ENCODE data around the gene RUFY2.

RUFY2 gene

GRCh38 chr10:68364101-68364886, 42.8 kb downstream of the RUFY2 start:
- no peak for DNase-seq

DNA sequence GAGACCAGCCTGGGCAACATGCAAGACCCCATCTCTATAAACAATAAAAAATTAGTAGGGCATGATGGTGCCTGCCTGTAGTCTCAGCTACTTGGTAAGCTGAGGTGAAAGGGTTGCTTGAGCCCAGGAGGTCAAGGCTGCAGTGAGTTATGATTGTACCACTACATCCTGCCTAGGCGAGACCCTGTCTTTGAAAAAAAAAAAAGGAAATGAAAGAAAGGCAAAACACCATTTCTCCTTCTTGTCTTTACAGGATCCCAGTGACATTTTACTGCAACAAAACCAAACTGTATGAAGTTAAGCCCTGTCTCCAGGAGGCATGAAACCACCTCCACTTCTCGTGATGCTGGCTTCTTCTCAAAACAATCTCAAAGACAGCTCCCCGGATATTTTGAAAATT, 44.5 kb downstream of the RUFY2 start:
- DNase-seq = no peak

- DNase-seq = no peak
Observed at GRCh38 chr10:68359189-68359588, 47.9 kb downstream of the RUFY2 start.

- no peak for DNase-seq
Observed at GRCh38 chr10:68353537-68353936, 53.5 kb downstream of the RUFY2 start.

DNA sequence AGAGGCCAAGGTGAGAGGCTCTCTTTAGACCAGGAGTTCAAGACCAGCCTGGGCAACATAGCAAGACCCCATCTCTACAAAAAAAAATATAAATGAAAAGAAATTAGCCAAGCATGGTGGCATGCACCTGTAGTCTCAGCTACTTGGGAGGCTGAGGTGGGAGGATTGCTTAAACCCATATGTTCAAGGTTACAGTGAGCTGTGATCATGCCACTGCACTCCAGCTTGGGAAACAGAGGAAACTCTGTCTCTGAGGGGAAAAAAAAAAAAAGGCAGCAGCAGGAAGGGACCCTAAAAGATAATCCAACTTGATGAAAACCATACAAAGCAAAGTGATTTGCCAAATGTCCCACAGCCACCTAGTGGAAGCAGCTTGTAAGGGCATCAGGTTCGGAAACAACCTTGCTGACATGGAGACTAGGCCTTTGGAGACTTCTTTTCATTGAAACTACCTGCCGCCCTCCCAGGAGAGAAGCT, 58.8 kb downstream of the RUFY2 start:
- peak; percentile 61 for DNase-seq

- no peak for DNase-seq
Observed at GRCh38 chr10:68346774-68347173, 60.3 kb downstream of the RUFY2 start.

DNA sequence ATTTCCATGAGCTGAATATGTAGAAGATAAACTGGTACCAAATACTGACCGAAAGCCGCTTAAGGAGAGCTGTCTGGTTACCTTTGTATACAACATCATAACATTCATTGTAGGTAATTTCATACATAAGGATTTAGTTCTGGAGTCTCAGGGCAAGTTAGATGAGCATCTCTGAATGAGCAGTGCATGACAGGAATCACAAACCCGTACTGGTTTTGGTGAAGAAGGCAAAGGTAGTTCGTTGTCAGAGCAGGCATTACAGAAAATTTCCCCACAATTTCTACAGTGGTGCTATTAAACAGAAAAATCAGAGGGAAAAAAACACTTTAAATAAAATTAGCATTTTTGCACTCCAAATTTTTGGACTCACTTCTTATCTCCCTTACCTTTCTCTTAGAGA, 61.5 kb downstream of the RUFY2 start:
- no peak for DNase-seq

- no peak for DNase-seq
Observed at GRCh38 chr10:68342909-68343516, 64.1 kb downstream of the RUFY2 start.

DNA sequence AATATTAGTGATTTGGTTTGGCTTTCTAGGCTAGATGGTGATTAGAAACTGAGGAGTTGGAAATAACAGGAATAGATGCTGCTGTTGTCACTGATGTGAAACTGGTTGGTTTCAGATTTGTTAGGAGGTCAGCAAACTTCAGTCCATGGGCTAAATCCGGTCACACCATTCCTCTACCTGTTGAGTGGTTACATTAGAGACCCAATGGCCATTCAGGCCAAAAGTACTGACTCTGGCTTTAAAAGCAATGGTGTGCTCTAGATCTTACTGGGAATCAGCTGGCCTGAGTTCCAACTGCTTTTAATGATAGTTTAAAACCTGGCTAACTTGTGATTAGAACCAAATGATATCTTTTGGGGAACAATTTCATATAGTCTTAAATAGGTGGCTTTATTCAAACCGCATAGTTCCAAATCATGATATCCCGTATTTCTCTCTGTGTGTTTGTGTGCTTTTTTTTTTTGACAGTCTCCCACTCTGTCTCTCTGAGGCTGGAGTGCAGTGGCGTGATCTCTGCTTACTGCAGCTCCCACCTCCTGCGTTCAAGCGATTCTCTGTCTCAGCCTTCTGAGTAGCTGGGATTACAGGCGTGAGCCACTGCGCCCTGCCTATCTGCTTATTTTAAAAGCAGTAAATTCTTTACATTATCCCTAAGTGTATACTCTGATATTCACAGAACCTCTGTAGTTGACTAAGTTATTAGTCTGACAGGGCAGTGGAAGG, 66.6 kb downstream of the RUFY2 start:
- no peak for DNase-seq

DNA sequence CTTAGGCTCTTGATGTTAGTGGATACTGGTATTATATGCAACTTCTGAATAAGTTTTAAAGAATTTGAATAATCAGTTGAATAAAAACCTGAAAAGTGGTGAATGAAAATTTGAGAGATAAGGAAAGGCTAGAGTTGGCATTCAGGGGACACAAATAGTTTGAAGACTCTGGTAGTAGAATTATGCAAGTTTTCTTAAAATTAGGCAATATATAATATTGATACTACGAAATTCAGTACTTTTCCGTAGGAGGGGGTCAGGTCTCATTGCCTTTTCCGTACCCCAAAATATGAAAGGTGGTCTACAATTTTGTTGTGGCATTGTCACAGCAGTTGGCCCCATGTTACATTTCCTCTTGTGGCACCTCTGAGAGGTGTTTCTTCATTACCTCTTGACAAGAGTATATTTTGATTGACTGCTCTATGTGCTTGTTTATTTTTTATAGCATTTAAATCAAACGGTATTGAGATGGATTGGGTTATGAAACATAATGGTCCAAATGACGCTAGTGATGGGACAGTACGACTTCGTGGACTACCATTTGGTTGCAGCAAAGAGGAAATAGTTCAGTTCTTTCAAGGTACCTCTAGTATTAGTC, 70.2 kb downstream of the RUFY2 start:
- DNase-seq = no peak

GRCh38 chr10:68334672-68335467, 72.2 kb downstream of the RUFY2 start:
- no peak for DNase-seq

DNA sequence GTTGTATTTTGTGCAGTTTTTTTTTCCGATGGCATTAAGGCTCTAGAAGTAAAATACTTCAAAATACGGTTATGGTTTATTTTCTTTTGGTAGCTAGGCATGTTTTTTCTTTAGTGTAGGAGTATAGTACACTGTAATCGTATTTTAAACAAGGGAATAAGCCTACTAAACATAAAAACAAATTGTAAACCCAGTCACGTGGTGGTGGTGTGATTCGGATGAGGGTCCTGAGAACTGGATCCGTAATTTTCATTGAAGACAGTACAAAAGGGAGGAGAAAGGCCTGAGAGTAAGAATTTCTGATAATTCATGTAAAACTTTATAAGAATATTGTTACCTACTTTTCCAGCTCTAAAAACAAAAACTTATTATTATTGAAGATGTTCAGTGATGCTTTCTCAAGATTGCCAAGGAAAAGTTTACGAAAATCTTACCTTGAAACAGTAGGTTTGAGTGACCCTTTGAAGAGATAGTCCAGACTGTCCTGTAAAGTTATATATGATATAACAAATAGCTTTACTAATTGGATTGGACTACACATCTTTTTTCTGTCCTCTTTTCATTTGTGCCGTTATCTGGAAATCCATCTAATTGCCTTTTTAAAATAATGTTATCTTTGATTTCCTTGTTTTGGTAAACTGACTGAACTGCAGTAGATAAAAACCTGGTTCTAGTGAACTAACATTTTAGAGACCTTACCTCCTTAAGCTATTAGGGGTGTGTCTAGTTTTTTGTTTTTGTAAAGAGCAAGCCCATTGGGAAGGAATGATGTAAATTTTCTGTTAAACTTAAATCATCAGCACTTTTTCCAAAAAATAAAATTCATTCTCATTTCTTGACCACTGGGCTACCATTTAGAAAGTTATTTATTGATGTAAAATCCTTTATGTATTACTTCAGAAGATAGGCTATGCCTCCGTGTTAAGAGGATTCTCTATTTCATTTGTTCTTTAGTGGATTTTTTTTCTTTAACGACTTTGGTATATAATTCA, 73.3 kb downstream of the RUFY2 start:
- no peak for DNase-seq

- no peak for DNase-seq
Observed at GRCh38 chr10:68333058-68333395, 74.0 kb downstream of the RUFY2 start.

GRCh38 chr10:68332259-68333057, 74.6 kb downstream of the RUFY2 start, which contains the start of gene PBLD:
PBLD (minus strand) TSS chr10:68332928; CDS start chr10:68306844, 26,084 bp downstream.
- DNase-seq = peak; percentile 71

- DNase-seq = peak; percentile 98
Observed at GRCh38 chr10:68331455-68332258, 75.4 kb downstream of the RUFY2 start, which contains the start of gene HNRNPH3. HNRNPH3 (plus strand) TSS chr10:68332064; CDS start chr10:68337222, 5,158 bp downstream.

DNA sequence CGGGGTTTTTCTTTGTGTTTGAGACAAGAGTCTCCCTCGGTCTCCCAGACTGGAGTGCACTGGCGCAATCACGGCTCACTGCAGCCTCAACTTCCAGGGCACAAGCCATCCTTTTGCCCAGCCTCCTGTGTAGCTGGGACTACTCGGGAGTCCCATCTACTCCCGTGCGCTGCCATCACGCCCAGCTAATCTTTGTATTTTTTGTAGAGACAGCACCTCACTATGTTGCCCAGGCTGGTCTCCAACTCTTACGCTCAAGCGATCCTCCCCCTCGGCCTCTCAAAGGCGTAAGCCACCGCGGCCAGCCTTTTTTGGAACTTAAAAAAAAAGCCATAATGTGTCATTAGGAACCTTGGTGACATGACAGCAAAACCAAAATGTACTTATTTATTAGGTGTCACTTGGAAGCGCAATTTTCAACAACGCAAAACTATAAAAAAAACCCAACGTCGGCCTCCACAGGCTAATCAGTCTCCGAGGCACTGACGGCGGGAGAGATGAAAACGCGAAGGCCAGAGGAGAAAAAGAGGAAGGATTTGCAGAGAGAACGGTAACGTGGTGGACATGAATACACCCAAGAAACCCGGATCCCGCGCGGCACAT, 76.1 kb downstream of the RUFY2 start:
- no peak for DNase-seq

GRCh38 chr10:68329506-68329861, 77.6 kb downstream of the RUFY2 start:
- DNase-seq = no peak

- DNase-seq = no peak
Observed at GRCh38 chr10:68327889-68328786, 78.9 kb downstream of the RUFY2 start.
